Nephron progenitor cell (in vitro differentiated cells): Measurements from ENCODE around the gene TRANK1.

Experiments used
- DNase-seq: peaks from one replicate; pipeline ENCODE4 v3.0.0; 2021
- H3K27ac Mint-ChIP-seq: 2 replicates; pipeline ENCODE4 v1.8.0; 2021; ENCODE audit warnings: mild to moderate bottlenecking, moderate library complexity, mixed read lengths
- H3K27me3 Mint-ChIP-seq: 2 replicates; pipeline ENCODE4 v1.8.0; 2021; ENCODE audit warnings: mild to moderate bottlenecking, low read depth, mixed read lengths; ENCODE audit not compliant: poor library complexity
- H3K36me3 Mint-ChIP-seq: 2 replicates; pipeline ENCODE4 v1.8.0; 2021; ENCODE audit warnings: low read depth, mixed read lengths
- H3K4me1 Mint-ChIP-seq: 2 replicates; pipeline ENCODE4 v1.8.0; 2021; ENCODE audit warnings: mixed read lengths
- H3K4me3 Mint-ChIP-seq: 2 replicates; pipeline ENCODE4 v1.8.0; 2021; ENCODE audit warnings: mild to moderate bottlenecking, moderate library complexity, mixed read lengths
- H3K9me3 Mint-ChIP-seq: 2 replicates; pipeline ENCODE4 v1.8.0; 2021; ENCODE audit warnings: mild to moderate bottlenecking, moderate library complexity, mixed read lengths
- TF ChIP-seq, protein P1 (sequence below): fragments of 200-600 bp; sonication (generic); IDR thresholded peaks from 2 replicates; pipeline ENCODE4 v1.5.0; 2021; ENCODE audit warnings: antibody characterized with exemption

TRANK1 gene

DNA sequence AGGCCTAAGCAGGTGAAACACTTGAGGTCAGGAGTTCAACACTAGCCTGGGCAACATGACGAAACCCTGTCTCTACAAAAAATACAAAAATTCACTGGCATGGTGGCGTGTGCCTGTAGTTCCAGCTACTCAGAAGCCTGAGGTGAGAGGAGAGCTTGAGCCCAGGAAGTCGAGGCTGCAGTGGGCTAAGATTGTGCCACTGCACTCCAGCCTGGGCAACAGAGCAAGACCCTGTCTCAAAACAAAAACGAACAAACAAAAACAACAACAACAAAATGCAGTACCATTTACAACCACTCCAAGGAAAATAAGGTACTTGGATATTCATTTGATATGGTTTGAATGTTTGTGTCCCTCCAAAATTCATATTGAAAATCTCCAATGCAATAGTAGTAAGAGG is 15.6 kb upstream of the TRANK1 start:
- peaks cover 4% of the 10 kb centered on the region for H3K27me3 Mint-ChIP-seq
- H3K4me3 Mint-ChIP-seq = no peak overlapping the region
- no peaks in the 10 kb centered on the region for H3K36me3 Mint-ChIP-seq
- H3K4me1 Mint-ChIP-seq = peaks cover 12% of the 10 kb centered on the region
- no peak for DNase-seq
- H3K9me3 Mint-ChIP-seq = no peaks in the 10 kb centered on the region
- no peak overlapping the region for H3K27ac Mint-ChIP-seq
- TF ChIP-seq, protein P1, sequence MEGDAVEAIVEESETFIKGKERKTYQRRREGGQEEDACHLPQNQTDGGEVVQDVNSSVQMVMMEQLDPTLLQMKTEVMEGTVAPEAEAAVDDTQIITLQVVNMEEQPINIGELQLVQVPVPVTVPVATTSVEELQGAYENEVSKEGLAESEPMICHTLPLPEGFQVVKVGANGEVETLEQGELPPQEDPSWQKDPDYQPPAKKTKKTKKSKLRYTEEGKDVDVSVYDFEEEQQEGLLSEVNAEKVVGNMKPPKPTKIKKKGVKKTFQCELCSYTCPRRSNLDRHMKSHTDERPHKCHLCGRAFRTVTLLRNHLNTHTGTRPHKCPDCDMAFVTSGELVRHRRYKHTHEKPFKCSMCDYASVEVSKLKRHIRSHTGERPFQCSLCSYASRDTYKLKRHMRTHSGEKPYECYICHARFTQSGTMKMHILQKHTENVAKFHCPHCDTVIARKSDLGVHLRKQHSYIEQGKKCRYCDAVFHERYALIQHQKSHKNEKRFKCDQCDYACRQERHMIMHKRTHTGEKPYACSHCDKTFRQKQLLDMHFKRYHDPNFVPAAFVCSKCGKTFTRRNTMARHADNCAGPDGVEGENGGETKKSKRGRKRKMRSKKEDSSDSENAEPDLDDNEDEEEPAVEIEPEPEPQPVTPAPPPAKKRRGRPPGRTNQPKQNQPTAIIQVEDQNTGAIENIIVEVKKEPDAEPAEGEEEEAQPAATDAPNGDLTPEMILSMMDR = no peak

DNA sequence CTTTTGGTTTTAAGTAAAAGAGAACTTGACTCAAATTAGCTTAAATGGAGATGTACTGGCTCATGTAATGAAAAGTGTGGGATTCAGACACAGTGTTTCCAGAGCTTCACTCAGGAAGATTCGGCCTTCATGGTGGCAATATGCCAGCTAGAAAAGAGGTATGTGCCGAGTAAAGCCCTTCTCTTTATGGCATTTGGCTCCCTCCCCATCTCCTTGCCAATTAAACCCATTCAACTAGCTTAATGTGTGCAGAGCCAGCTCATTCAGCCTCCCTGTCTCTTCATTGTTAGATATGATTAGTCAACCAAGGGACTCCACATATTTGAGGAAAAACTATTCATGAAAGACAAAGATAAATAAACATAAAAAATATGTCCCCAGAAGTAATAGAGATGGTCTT is 15.0 kb upstream of the TRANK1 start:
- DNase-seq = no peak
- H3K27ac Mint-ChIP-seq = no peak overlapping the region
- no peak overlapping the region for H3K4me3 Mint-ChIP-seq
- H3K36me3 Mint-ChIP-seq = no peaks in the 10 kb centered on the region
- peaks cover 9% of the 10 kb centered on the region for H3K27me3 Mint-ChIP-seq
- peaks cover 12% of the 10 kb centered on the region for H3K4me1 Mint-ChIP-seq
- H3K9me3 Mint-ChIP-seq = no peaks in the 10 kb centered on the region
- TF ChIP-seq, protein P1 = no peak

DNA sequence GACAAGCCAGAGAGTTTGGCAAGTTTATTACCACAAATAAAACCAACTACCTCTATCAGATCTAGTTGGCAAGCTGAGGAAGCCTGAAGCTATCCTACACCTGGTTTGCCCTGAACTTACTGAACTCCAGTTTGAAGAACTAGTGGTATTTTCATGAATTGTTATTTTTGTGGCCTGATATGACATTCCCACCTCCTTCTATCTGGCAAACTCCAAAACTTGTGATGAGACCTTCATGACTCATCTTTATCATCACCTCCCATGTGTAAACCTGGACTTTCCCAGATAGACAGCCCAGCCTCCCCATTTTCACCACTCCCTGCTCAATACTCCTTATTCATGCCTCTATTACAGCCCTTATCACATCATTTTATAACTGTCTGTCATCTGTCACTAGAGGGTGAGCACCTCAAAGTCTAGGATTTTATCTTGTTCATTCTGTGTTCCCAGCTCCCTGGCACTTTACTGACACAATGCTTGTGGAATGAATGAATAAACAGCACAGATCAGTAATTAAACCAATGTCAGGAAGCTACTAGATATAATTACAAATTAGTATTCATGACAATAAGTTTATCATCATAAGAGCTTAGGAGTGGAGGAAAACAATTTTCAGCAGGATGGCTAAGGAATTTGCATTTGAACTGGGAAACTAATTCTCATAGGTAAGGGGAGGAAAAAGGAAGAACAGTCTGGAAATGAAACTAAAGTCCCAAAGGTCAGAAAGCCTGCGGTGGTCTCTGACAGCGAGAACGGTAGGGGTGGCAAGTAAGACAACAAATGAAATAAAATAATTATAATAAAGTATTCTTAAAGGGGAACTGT is 13.2 kb upstream of the TRANK1 start:
- no peak for DNase-seq
- H3K27ac Mint-ChIP-seq = no peak overlapping the region

DNA sequence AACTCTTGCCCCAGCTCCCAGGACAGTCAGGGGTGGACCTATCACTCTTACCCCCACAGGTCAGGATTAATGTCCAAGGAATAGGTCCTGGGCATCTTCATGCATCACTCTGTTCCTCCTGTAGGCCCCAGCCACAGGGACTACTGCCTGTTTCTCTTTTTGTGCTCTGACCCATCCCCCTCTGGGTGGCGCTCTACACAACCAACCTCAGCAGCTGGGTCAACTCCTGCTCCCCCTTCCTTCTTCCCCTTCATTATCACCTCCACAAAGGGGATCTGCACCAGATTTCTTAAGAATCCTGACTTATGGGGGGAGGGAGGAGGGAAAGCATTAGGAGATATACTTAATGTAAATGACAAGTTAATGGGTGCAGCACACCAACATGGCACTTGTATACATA is 12.2 kb upstream of the TRANK1 start:
- H3K4me1 Mint-ChIP-seq = peaks cover 12% of the 10 kb centered on the region
- H3K9me3 Mint-ChIP-seq = no peaks in the 10 kb centered on the region
- no peak overlapping the region for H3K4me3 Mint-ChIP-seq
- H3K27ac Mint-ChIP-seq = no peak overlapping the region
- H3K27me3 Mint-ChIP-seq = peaks cover 5% of the 10 kb centered on the region
- TF ChIP-seq, protein P1 = no peak
- H3K36me3 Mint-ChIP-seq = no peaks in the 10 kb centered on the region
- no peak for DNase-seq

More for the DNA sequence above, 13.2 kb upstream of the TRANK1 start:
- H3K4me3 Mint-ChIP-seq = no peak overlapping the region
- peaks cover 12% of the 10 kb centered on the region for H3K4me1 Mint-ChIP-seq
- no peaks in the 10 kb centered on the region for H3K9me3 Mint-ChIP-seq
- TF ChIP-seq, protein P1 = no peak
- peaks cover 5% of the 10 kb centered on the region for H3K27me3 Mint-ChIP-seq
- no peaks in the 10 kb centered on the region for H3K36me3 Mint-ChIP-seq

DNA sequence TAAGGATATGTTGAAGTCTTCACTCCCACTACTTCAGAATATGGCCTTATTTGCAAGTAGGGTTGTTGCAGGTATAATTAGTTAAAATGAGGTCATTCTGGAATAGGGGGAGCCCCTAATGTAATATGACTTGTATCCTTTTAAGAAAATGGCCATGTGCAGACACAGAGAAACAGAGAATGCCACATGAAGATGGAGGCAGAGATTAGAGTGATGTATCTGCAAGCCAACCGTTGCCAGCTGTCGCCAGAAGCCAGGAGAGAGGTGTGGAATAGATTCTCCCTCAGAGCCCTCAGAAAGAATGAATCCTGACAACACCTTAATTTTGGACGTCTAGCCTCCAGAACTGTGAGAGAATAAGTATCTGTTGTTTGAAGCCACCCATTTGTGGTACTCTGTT is 11.3 kb upstream of the TRANK1 start:
- H3K9me3 Mint-ChIP-seq = no peaks in the 10 kb centered on the region
- peaks cover 5% of the 10 kb centered on the region for H3K27me3 Mint-ChIP-seq
- no peak for DNase-seq
- TF ChIP-seq, protein P1 = no peak
- H3K4me3 Mint-ChIP-seq = no peak overlapping the region
- peaks cover 12% of the 10 kb centered on the region for H3K4me1 Mint-ChIP-seq
- H3K36me3 Mint-ChIP-seq = no peaks in the 10 kb centered on the region
- H3K27ac Mint-ChIP-seq = no peak overlapping the region
